Spleen (tissue), 7 donors: Measurements from ENCODE around the gene NCF2.

ENCODE experiments used
- POLR2AphosphoS5 ChIP-seq, 3 donors: sonication (generic); formaldehyde crosslinking; IDR thresholded peaks; one replicate each; pipeline ENCODE4 v1.5.1; 2017; ENCODE audit warnings: antibody characterized with exemption in 3 of 3
- TF ChIP-seq, protein P1 (sequence below), 11 experiments: fragments of 200-600 bp in 7 of 11; fragments of 450-650 bp in 4 of 11; sonication (generic) in 4 of 11; IDR thresholded peaks in 8 of 11; conservative IDR thresholded peaks in 3 of 11; 1 replicate in 7 of 11; 2 replicates in 4 of 11; pipeline versions ENCODE4 v1.4.0 to v1.8.0; 2016 to 2021; ENCODE audit warnings: antibody characterized with exemption in 11 of 11, inconsistent platforms in 4 of 11, mild to moderate bottlenecking in 1 of 11
- donor health status: DM: no; HTN: no; CAD: no; lungs with moderate emphysema.
- donor health status: DM: no; HTN: no; CAD: no.
- donor health status: DM: no; HTN: no; CAD: no.

DNA sequence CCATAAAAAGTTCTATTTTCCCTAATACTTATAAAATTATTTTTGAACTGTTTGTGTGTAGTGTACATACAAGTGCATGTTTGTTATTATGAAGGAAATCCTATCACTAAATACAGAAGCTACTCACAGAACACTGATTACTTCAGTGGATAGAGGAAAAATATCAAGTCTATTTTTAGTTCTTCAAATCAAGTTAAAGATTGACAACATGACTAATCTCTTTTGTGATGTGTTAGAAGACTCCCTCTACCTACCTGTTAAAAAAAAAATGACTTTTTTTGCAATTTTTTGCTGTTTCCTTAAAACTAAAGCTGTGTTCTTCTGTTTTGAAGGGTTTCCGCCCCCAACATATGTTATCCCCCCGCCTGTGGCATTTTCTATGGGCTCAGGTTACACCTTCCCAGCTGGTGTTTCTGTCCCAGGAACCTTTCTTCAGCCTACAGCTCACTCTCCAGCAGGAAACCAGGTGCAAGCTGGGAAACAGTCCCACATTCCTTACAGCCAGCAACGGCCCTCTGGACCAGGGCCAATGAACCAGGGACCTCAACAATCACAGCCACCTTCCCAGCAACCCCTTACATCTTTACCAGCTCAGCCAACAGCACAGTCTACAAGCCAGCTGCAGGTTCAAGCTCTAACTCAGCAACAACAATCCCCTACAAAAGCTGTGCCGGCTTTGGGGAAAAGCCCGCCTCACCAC is 45.5 kb downstream of the NCF2 start:
- TF ChIP-seq POLR2AphosphoS5 (IDR thresholded peaks at IDR 0.05): no peak
- TF ChIP-seq, protein P1, sequence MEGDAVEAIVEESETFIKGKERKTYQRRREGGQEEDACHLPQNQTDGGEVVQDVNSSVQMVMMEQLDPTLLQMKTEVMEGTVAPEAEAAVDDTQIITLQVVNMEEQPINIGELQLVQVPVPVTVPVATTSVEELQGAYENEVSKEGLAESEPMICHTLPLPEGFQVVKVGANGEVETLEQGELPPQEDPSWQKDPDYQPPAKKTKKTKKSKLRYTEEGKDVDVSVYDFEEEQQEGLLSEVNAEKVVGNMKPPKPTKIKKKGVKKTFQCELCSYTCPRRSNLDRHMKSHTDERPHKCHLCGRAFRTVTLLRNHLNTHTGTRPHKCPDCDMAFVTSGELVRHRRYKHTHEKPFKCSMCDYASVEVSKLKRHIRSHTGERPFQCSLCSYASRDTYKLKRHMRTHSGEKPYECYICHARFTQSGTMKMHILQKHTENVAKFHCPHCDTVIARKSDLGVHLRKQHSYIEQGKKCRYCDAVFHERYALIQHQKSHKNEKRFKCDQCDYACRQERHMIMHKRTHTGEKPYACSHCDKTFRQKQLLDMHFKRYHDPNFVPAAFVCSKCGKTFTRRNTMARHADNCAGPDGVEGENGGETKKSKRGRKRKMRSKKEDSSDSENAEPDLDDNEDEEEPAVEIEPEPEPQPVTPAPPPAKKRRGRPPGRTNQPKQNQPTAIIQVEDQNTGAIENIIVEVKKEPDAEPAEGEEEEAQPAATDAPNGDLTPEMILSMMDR (IDR thresholded peaks at IDR 0.05 in 8 of 11, conservative IDR thresholded peaks at IDR 0.05 in 3 of 11): no peak
